Spleen (tissue), 7 donors: Measurements from ENCODE around the gene ETFDH.
A peak's percentile ranks its signal among the peaks of the same experiment; 100 is the strongest.

Experiments
- POLR2A ChIP-seq, 3 donors: fragments of 450-650 bp; IDR thresholded peaks; one replicate each; pipeline ENCODE4 v1.5.1; 2017; ENCODE audit warnings: antibody characterized with exemption in 3 of 3, mild to moderate bottlenecking in 1 of 3
- TF ChIP-seq, protein P1 (sequence below), 11 experiments: fragments of 200-600 bp in 7 of 11; fragments of 450-650 bp in 4 of 11; sonication (generic) in 4 of 11; IDR thresholded peaks in 8 of 11; conservative IDR thresholded peaks in 3 of 11; 1 replicate in 7 of 11; 2 replicates in 4 of 11; pipeline versions ENCODE4 v1.4.0 to v1.8.0; 2016 to 2021; ENCODE audit warnings: antibody characterized with exemption in 11 of 11, inconsistent platforms in 4 of 11, mild to moderate bottlenecking in 1 of 11
- donor health status: DM: no; HTN: no; CAD: no; lungs with moderate emphysema.
- donor health status: DM: no; HTN: no; CAD: no.
- donor health status: DM: no; HTN: no; CAD: no.

DNA sequence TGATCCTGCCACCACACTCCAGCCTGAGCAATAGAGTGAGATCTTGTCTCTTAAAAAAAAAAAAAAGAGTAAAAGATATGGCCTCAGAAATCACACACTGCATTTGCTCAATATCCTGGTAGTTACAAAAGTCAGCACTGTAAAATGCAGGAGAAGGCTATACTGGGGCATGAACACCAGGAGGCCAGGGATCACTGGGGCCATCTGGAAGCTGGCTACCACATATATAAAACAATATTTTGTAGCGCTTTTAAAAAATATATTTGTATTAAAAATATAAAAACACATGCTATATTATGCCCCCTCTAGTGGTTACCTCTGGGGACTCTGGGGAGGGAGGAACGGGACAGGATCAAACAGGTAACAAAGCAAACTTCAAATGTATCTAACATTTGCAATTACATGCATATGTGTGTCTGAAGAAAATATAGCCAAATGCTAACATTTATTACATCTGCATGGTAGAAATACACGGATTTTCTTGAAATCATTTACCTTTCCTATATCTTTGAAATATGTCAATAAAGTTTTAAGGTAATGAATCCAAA lies 4.4 kb upstream of the ETFDH start:
- TF ChIP-seq, protein P1, sequence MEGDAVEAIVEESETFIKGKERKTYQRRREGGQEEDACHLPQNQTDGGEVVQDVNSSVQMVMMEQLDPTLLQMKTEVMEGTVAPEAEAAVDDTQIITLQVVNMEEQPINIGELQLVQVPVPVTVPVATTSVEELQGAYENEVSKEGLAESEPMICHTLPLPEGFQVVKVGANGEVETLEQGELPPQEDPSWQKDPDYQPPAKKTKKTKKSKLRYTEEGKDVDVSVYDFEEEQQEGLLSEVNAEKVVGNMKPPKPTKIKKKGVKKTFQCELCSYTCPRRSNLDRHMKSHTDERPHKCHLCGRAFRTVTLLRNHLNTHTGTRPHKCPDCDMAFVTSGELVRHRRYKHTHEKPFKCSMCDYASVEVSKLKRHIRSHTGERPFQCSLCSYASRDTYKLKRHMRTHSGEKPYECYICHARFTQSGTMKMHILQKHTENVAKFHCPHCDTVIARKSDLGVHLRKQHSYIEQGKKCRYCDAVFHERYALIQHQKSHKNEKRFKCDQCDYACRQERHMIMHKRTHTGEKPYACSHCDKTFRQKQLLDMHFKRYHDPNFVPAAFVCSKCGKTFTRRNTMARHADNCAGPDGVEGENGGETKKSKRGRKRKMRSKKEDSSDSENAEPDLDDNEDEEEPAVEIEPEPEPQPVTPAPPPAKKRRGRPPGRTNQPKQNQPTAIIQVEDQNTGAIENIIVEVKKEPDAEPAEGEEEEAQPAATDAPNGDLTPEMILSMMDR (IDR thresholded peaks at IDR 0.05 in 8 of 11, conservative IDR thresholded peaks at IDR 0.05 in 3 of 11): peak in 8 of 11 experiments; percentile 5 to 52 (median 40)
- TF ChIP-seq POLR2A (IDR thresholded peaks at IDR 0.05): no peak
